NCI-H774 (cell line): Measurements from ENCODE around the gene DTX1.

Experiments
- DNase-seq: peaks from one replicate; lab custom pipeline; 2025; lab: John Stamatoyannopoulos, UW

The DTX1 gene

GRCh38 chr12:113071135-113072112 is 14.9 kb downstream of the DTX1 start:
- DNase-seq = peak; percentile 76

- DNase-seq = no peak
These were observed 15.6 kb downstream of the DTX1 start for GRCh38 chr12:113072136-113072535.

GRCh38 chr12:113073586-113073985 is 17.1 kb downstream of the DTX1 start:
- DNase-seq = no peak

- no peak for DNase-seq
These were observed 18.7 kb downstream of the DTX1 start for GRCh38 chr12:113075137-113075683.

GRCh38 chr12:113077057-113077858 is 20.7 kb downstream of the DTX1 start:
- DNase-seq = no peak

GRCh38 chr12:113077859-113078255 is 21.3 kb downstream of the DTX1 start:
- no peak for DNase-seq

- no peak for DNase-seq
These were observed 25.3 kb downstream of the DTX1 start for GRCh38 chr12:113081873-113082272.

- no peak for DNase-seq
These were observed 26.1 kb downstream of the DTX1 start for GRCh38 chr12:113082486-113083148.

- DNase-seq = no peak
These were observed 27.4 kb downstream of the DTX1 start for GRCh38 chr12:113083863-113084435.

- no peak for DNase-seq
These were observed 30.0 kb downstream of the DTX1 start for GRCh38 chr12:113086249-113087164.

- DNase-seq = no peak
These were observed 30.7 kb downstream of the DTX1 start for GRCh38 chr12:113087193-113087592.

GRCh38 chr12:113088037-113088436 is 31.5 kb downstream of the DTX1 start:
- DNase-seq = no peak

GRCh38 chr12:113088971-113089756 is 32.6 kb downstream of the DTX1 start:
- DNase-seq = no peak

- no peak for DNase-seq
These were observed 33.3 kb downstream of the DTX1 start for GRCh38 chr12:113089839-113090238.

GRCh38 chr12:113090740-113091139 is 34.2 kb downstream of the DTX1 start:
- DNase-seq = no peak

GRCh38 chr12:113091506-113091905 is 35.0 kb downstream of the DTX1 start:
- DNase-seq = no peak

- DNase-seq = peak; percentile 11
These were observed 36.3 kb downstream of the DTX1 start for GRCh38 chr12:113092607-113093408.

- DNase-seq = no peak
These were observed 37.0 kb downstream of the DTX1 start for GRCh38 chr12:113093409-113094101.
